Mucosa of gallbladder (tissue), 1 donor: ENCODE results near the gene TMPRSS11B. TPM values are rescaled to one million over a fixed set of nuclear protein-coding genes. Genes with fewer than 3 reads are reported as not detected.
"Not testable (repeated sequence)": the region's sequence is repeated elsewhere in the genome, so short reads cannot be mapped to it uniquely, and the experiment has no call there.

ENCODE experiments used
- DNase-seq: peaks from one replicate; pipeline ENCODE4 v3.0.0-alpha.2; 2020; ENCODE audit warnings: low spot score
- total RNA-seq: library from RNA; stranded (reverse); gene quantifications from one replicate; pipeline ENCODE4 v1.2.1, GENCODE V29; 2021
- donor health status: DM: no; HTN: no; CAD: no.

Gene TMPRSS11B
- total RNA-seq = not detected

- DNase-seq = no peak
These were observed at the start of gene TMPRSS11B for GRCh38 chr4:68245594-68245993. TMPRSS11B (minus strand) TSS chr4:68245694; CDS start chr4:68245558, 136 bp downstream.

GRCh38 chr4:68291256-68291655, 45.8 kb upstream of the TMPRSS11B start:
- no peak for DNase-seq

GRCh38 chr4:68288393-68288740, 42.9 kb upstream of the TMPRSS11B start:
- DNase-seq = no peak

- DNase-seq = no peak
These were observed 42.4 kb upstream of the TMPRSS11B start for GRCh38 chr4:68287704-68288392.

- no peak for DNase-seq
These were observed 38.2 kb upstream of the TMPRSS11B start for GRCh38 chr4:68283714-68284113.

- no peak for DNase-seq
These were observed 37.6 kb upstream of the TMPRSS11B start for GRCh38 chr4:68283095-68283494.

- not testable (repeated sequence) for DNase-seq
These were observed 36.6 kb upstream of the TMPRSS11B start for GRCh38 chr4:68281796-68282740.

- DNase-seq = no peak
These were observed 32.5 kb upstream of the TMPRSS11B start for GRCh38 chr4:68278029-68278428.

GRCh38 chr4:68277627-68278026, 32.1 kb upstream of the TMPRSS11B start:
- DNase-seq = no peak

- DNase-seq = no peak
These were observed 27.4 kb upstream of the TMPRSS11B start for GRCh38 chr4:68272860-68273259.

- DNase-seq = no peak
These were observed 26.9 kb upstream of the TMPRSS11B start for GRCh38 chr4:68272380-68272779.

GRCh38 chr4:68271851-68272357, 26.4 kb upstream of the TMPRSS11B start:
- no peak for DNase-seq

GRCh38 chr4:68267433-68267944, 22.0 kb upstream of the TMPRSS11B start:
- no peak for DNase-seq

GRCh38 chr4:68264875-68265565, 19.5 kb upstream of the TMPRSS11B start:
- no peak for DNase-seq

GRCh38 chr4:68259191-68259590, 13.7 kb upstream of the TMPRSS11B start:
- DNase-seq = no peak

- DNase-seq = no peak
These were observed 12.2 kb upstream of the TMPRSS11B start for GRCh38 chr4:68257719-68258118.

GRCh38 chr4:68256284-68256683, 10.8 kb upstream of the TMPRSS11B start:
- no peak for DNase-seq

- DNase-seq = no peak
These were observed 4.8 kb upstream of the TMPRSS11B start for GRCh38 chr4:68250151-68250930.

GRCh38 chr4:68249434-68249833, 3.9 kb upstream of the TMPRSS11B start:
- DNase-seq = no peak

- DNase-seq = no peak
These were observed 4.9 kb downstream of the TMPRSS11B start for GRCh38 chr4:68240620-68241019.

GRCh38 chr4:68228568-68228967, 16.9 kb downstream of the TMPRSS11B start:
- no peak for DNase-seq
